Measurements from ENCODE around the gene SPOCK3.

- TF ChIP-seq CTCF (IDR thresholded peaks at IDR 0.05) (no peak), TCF7L2 (IDR thresholded peaks at IDR 0.05; ENCODE audit: low read depth, low read length) (no peak)
These were observed 65.7 kb downstream of the SPOCK3 start for GRCh38 chr4:167168611-167169010.

All from Panc1 (cell line).